ELF-1 (cell line): Measurements from ENCODE around the gene PRDM11.
"Not testable (repeated sequence)": the region's sequence is repeated elsewhere in the genome, so short reads cannot be mapped to it uniquely, and the experiment has no call there.

Experiments used
- DNase-seq: peaks from one replicate; pipeline ENCODE4 v3.0.0-alpha.2; 2016; ENCODE audit warnings: low read depth, low spot score

Gene PRDM11

DNA sequence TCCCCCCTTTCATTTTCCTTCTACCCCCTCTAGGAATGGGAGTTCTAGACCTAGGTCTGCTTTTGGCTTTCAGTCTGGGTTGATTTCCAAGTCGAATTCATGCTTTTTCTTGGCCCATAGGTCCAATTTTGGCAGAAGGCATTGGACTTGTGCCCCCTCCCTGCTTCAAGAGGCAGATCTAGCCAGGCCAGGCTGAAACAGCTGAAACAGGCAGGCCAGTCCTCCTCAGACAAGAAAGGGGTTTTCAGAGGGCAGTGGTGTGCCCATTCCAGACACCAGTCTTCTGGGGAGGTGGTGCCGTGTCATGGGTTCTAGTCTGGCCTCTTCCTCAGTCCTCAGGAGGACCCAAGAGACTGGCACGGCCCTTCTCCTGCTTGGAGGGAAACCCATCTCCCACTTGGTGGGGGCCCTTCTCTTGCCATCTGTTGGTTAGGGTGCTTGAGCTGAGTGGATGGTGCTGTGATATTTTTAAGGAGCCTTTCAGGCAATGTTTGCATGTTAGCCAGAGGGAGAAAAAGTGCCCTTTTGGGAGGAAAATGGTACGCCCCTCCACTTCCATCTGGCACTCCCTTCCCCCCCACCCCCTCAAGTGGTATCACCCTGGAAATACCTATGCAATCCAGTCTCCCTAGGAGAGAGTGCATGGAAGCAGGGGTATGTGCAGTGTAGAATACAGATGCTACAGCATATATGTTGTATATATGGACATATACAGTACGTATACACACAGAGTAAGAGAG is 86.1 kb downstream of the PRDM11 start:
- no peak for DNase-seq

DNA sequence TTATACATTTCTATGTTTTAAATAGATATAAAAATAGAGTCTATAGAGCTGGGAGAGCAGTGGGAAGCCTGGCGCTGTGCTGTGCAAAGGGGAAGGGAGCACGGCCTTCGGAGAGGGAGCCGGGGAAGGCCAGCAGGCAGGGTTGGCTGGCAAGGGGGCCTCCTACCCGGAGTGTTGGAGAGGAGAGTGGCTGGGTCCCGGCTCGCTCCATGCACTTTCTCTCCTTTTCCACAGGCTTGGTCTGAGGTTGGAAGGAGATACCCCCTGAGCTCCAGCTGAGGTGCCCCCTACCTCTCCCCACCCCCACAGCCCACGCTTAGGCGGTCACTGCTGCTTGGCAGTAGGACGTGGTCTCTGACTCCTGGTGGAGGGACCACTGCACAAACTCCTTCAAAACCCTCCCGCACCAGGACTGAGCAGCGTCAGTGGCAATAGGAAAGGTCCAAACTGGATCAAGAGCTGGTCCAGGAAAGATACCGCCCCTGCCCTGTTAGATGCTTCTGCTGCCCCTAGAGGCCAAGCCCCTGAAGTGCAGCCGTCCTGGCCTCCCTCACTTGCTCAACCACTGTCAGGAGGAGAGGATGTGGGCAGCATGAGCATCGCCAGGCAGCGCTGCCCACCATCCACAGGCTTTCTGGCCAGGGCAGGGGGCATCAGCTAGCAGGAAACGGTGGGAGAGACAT is 86.8 kb downstream of the PRDM11 start:
- peak; percentile 85 for DNase-seq

DNA sequence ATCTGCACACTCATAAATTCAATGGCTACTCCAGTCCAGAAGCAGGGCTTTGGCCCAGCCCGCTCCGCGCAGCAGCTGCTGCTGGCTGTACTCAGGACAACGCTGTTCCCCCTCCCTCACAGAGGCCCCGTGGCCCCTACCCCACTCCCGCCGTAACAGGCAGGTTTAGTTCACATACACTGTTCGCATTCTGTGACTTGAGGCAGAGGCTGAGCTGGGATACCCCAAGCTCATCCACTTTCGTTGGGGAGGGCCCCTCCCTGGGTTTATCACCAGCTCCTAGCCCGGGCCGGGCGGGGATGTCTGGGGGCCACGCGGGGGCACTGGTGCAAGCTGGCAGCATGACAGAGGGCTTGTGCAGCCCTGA is 87.3 kb downstream of the PRDM11 start:
- DNase-seq, result no peak

DNA sequence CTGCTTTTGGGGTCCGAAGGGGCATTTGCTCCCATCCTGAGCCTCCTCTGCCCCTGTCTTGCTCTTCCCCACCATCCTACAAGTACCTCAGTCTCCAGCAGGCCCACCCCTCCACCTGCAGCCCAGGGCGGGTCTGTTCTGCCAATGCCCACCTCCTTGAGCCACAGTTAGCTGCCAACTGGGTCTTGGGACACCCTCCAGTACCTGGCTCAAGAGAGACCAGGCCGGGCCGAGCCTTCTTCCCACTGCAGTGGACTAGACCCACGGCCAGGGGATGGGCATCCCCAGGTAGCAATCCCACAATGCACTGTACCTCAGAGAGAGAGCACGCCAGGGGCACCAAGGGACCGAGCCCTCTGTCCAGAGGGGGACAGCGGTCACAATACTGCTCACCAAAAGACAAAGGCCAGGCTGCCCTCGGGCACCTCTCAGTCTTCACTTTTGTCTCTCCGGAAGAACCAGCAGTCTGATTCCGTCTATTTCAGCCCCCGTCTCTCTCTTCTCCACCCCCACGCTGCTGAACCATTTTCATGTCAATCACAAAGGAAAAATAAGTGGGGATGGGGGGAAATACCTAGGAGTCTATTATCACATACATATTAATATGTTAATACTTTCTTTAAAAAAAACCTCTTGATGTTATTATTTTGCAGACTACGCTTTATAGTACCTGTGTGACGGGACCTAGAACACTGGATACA is 88.0 kb downstream of the PRDM11 start:
- DNase-seq, result no peak

DNA sequence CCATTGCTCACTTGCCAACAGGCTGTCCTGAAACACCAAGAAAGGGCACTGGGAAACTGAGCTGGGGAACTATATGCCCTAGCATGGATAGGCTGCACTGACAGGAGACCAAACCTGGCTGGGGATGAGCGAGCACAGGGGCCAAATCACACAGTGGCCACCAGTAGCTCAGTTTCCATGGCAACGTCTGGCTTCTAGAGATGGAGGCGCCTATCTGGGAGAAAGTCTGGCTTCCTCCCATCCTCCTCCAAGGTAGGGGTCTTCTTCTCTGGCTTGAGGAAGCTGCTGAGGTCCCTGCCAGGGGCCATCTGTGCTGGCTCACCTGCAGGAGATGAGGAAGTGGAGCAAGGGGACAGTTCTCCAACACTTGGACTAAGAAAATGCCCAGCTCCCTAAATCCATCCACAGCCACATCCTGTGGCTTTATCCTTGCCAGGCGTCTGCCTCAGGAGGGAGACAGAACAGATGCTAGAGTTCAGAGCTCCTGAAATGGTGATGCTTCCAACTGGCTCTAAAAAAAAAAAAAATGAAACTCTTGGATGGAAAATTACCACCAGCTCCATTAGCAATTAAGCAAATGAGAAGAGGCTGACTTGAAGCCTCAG is 91.4 kb downstream of the PRDM11 start:
- DNase-seq, result no peak

DNA sequence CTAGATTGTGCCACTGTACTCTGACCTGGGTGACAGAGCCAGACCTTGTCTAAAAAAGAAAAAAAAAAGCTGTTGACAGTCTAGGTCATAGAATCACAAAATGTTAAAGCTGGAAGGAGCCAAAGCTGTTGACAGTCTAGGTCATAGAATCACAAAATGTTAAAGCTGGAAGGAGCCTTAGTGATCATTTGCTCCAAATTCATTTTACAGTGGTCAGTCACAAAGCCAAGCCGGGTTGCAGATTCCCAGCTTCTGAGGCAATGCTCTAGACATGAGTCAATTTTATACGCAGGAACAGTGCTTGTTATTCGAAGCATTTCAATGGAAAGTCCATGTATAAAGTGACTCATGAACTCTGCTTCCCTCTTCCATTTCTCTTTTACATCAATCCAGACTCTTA is 92.3 kb downstream of the PRDM11 start:
- no peak for DNase-seq

DNA sequence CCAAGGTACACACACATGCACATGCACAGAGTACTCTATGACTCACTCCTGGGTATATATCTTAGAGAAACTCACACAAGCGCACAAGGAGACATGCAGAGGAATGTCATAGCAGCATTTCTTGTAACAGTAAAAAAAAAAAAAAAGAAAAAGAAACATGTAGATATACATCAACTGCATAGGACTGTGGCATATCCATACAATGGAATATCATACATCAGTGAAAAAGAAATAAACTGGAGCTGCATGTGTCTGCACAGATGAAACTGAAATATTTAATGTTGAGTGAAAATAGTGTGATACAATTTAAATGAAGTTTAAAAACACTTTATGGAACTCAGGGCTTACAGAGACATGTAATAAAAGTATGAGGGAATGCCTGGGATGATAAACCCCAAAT is 93.3 kb downstream of the PRDM11 start:
- DNase-seq, result no peak

DNA sequence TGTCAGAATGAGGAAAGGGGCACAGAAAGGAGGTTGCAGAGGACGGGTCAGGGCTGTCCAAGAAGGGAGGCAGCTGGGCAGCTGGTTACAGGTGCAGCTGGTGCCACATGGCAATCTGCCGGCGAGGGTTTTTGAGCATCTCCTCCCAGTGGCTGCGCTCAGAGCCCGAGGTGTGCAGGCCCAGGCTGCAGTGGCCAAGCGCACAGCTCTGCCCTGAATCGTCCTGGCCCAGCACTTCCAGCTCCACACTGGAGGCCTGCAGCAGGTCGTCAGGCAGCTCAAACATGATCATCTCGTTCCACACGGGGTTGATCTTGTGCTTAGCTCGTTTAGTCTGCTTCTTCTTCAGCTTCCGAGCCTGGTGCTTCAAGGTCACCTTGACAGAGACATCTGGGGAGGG is 97.5 kb downstream of the PRDM11 start:
- no peak for DNase-seq

DNA sequence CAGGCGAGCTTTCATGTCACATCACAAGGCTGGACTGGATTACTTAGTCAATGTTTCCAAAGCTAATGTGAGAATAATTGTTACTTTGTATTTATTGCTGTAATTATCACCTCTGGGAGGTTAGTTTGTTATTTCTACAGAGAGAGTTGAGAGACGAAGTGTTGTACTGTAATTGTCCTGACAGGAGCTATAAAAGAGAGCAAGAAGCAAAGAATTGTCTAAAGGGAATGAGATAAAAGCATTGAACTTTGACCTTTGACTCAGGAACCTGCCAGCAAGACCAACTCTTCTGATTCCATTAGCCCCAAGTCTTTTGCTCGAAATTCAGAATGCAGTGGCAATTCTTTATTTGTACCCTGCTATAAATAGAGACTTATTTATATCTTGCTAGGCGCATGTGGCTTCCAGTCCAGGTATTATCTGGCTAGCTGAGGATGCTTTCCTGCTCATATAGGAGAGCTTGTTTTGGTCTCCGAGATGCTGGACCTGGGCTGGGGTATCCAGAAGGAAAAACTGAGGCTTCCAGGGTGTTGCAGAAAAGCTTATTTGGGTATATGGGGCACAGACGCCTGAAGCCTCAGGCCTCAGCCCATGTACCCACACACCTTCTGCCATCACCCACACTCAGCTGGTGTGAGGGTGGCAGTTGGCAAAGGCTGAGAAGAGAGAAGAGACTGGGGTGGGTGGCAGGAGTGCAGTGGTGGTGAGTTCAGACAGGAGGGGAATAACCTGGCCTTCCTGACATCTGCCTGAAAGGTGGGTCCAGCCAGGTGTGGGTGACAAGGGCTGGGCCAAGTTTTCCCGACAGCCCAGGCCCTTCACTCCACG is 99.0 kb downstream of the PRDM11 start:
- no peak for DNase-seq

DNA sequence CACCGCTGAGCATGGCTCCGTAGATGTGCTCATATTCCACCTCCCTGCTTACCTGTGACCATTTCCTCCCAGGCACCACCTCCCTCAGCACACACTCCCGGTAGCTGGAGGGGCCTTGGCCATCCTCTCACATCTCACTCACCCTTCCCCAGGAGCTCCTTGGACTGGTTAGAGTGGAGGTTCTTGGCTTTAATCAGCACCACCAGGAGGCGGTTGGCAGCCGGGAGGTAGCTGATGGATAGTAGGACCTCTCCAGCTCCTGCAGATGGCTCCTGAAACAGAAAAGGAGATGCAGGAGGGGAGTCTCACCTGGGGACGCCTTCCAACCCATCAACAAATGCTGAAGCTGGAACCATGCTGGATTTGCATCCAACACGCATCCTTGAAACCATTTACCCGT is 99.8 kb downstream of the PRDM11 start:
- no peak for DNase-seq

DNA sequence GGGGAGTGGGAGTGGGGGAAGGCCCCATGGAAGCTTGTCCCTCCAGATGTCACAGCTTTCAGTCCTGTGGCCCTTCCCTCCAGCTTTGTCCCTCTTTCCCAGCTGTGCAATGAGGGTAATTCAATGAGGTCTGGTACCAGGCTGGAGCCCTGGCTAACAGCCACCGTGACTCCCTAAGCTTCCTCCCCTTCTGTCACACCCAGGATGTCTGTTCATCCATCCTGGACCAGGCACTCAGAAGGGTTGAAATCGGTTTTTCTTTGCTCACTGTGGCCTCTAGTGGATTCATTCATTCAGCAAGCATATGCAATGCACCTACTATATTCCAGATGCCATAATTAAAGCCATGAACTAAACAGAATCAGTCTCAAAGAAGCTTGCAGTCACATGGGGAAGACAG is 101.0 kb downstream of the PRDM11 start:
- no peak for DNase-seq

DNA sequence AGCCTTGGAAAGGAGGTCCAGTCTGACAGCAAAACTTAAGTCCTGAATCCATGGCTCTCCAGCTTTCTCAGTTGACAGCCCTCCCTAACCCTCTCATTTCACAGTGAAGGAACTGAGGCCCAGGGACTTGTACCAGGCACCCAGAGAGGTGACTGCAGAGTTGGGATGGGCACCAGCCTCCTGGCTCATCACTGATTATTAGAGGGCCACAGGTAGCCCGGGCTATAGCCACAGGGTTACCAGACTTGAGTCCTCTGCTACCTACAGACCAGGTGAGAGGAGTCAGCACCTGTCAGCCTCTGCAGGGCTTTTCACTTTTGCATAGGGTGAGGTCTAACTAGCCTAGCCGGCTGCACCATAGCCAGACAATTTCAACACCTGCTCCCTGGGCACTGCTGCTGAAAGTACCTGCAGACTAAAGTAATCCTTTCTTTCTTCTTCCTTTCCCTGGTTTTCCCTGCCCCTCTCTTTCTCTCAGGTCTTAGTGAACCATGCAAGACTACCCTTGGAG is 102.1 kb downstream of the PRDM11 start:
- DNase-seq, result no peak

DNA sequence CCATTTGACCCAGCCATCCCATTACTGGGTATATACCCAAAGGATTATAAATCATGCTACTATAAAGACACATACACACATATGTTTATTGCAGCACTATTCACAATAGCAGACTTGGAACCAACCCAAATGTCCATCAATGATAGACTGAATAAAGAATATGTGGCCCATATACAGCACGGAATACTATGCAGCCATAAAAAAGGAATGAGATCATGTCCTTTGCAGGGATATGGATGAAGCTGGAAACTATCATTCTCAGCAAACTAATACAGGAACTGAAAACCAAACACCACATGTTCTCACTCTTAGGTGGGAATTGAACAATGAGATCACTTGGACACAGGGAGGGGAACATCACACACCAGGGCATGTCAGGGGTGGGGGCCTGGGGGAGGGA is 102.9 kb downstream of the PRDM11 start:
- DNase-seq, result not testable (repeated sequence)

DNA sequence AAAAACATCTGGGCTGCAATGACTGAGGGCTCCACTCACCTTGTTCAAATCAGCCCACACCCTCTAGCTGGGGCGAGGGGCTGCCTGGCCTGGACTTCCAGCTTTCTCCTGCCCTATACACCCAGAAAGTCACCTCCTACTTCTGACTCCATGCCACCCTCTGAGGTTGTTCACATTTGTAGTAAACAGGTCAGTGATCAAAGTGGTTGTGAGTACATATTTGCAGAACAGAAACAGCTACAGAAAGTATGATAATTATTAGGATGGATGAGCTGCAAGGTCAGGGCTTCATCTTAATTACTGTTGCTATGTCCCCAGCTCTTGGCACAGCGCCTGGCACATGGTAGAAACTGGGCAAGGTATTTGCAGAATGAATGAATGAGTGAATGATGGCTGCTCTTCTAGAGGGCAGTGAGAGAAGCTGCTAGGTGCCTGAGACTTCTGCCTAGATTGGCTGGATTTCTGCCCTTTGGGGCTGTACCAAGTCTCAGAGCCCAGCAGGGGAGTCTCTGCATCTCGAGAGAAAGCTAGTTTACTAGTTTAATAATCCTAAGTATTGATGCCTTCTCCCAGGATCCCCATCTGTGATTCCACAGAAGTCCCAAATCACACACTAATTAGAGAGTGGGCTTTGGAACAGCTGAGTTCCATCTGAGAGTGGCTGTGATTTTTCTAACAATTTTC is 103.7 kb downstream of the PRDM11 start:
- DNase-seq, result no peak

DNA sequence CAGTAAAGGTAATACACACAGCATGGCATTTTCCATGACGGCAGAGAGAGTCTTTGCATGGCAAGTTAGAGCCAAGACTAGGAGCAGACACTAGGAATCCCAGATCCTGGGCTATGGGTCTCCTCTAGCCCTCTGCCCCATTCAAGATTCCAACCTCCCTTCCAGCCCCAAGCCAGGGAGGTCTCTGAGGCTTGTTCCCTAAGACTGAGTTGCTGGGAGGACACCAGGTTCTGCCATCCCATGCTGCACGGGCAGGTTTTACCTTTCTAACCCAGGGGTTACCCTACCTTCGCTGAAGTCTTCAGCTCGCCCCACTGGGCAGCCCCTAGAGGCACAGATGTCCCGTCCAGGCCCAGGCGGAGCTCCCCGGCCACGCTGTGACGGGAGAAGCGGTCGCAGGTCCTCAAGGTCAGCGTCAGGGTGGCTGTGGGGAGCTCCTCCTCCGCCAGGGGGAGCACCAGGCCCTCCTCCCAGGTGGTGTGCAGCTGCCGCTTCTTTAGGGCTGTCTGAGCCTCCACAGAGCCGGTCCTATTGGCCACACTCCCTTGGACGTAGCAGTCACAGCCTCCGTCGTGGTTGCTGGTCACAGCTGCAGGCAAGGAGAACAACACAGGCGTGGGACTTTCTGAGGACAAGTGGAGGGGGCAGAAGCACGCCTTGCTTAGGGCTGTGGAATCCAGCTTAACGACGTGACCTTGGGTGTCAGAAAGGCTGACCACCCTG is 105.9 kb downstream of the PRDM11 start:
- DNase-seq, result peak; percentile 90

DNA sequence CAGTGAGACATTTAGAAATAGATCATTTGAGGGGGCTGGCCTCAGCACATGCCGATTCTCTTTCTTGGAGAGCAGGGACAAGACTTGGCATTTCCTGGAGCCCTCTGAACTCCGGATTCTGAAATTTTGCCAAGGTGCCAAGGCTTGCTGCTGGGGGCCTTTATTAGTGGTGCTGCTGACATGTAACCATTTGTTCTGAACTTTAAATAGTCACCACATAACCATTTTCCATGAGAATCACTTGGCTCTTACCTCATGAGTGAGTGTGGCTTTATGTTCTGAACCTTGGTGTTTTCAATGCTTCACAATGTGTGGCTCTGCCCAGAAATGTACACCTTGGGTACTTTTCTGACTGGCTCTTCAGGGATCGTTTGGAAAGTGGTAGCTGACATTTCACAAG is 106.4 kb downstream of the PRDM11 start:
- DNase-seq, result no peak

DNA sequence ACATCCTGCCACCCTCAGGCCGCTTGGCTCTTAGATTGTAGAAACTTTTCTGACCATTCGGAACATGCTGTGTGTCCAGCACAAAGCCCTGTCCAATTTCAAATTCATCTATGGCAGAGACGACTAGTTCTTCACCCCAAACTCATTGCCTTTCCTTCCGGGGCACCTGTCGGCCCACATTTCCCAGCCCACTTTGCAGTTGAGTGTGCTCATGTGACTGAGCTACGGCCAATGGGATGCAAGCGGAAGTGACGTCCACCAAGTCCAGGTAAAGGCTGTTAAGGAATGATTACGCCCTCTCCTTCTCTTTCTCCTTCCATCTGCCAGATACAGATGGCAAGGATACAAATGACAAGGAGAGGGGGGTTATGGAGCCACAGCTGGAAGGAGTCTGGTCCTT is 107.2 kb downstream of the PRDM11 start:
- no peak for DNase-seq

DNA sequence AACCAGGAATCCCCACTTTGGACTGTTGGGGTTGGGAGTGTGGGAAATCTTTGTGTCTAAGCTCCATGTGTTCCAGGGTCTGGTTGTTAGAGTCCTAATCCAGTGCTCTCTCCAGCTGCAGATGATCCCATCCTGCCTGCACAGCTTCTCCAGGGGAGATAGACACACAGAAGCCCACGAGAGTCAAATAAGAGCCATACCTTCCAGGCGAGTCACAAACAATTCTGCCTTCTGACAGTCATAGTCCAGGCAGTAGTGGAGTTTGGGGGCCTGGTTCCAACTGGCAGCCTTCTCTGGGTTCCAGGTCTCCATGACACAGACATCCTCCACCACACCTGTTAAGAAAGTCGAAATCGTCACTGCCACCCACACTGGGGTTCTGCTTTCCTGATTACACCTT is 107.6 kb downstream of the PRDM11 start:
- no peak for DNase-seq

DNA sequence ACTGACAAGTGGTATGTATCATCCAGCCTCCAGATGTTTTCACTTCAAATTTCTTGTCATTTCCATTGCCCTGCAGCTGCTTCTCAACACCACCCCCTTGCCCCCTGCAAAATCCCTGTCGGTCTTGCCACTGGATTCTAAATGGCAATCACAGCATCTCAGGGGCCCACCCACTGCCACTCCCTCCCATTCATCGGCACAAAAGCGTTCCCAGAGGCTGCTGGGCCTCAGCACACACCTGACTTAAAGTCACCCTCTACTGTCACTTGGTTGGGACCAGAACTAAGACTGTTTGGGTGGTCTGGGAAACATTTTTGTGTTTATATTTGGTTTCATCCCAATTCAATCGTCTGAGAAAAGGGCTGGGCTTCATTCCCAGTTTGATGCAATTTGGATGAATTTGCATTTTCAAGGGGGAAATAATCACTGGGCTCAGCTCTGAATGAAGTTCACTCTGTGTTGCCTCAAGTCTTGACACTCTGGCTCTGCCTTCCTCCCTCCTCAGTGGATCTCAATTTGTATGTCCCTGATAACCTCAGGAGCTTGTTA is 112.6 kb downstream of the PRDM11 start:
- DNase-seq, result no peak

DNA sequence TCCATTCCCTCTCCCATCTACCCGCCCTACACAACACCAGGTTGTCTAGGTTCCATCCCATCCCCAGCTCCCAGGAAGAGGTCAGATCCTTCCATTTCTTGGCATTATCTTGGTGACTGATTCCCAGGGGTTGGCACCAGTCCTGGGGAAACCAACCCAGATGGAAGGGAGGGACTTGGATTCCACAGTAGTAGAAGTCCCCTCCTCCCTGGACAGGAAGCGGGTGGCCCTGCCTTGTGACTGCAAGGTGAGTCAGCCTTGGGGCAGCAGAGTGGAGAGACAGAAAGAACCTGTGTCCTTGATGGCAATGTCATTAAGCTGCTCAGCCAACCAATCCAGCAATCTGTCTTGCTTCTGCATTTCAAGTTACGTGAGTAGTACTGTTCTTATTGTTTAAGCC is 113.2 kb downstream of the PRDM11 start:
- DNase-seq, result no peak
